ENCODE data around the gene KRTAP10-6. TPM values are rescaled to one million over a fixed set of nuclear protein-coding genes. Genes with fewer than 3 reads are reported as not detected.
"Not testable (repeated sequence)": the region's sequence is repeated elsewhere in the genome, so short reads cannot be mapped to it uniquely, and the experiment has no call there.

Gene KRTAP10-6
- polyA plus RNA-seq, 1 of the 3 experiments (the other 2 are of a cell fraction): not detected

DNA sequence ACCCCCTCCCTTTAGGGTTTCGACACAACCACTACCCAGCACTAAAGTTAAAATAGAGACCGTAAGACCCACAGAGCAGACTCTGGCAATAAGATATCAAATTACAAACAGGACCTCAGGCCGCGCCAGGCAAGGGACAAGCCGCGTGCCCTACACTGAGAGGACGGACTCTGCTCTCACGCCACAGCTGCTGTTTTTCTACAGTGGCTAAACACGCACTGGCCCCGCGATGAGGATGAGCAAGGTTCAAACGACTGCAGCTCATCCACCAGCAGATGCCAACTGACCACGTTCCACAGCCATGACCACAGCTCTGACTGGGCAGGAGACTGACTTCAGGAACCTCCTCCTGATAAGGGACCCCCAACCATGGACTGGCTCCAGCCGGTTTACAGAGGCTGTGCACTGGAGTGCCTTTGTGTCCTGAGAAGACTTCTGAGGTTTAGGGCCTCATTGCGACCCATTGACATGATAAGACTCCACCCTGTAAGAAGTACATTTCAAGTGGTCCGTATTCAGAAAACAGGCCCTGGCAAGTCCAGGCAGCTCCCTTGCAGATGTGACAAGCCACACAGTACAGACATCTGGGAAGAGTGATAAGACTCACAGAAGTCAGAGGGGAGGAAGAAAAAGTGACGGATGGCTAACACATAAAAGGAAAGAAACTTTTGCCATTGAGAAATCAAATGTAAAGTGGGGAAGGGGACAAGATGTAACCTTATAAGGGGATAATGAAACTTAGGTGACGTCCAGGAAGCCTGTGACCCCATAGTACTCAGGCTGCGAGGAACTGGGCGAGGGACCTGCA lies 1.5 kb upstream of the KRTAP10-6 start:
- Histone ChIP-seq H2AFZ (ENCODE audit: low read depth) (no peak overlapping the region), H3F3A (replicated peaks; ENCODE audit: insufficient read depth) (no peaks in the 10 kb centered on the region), H3K4me1 (ENCODE audit: control insufficient read depth in 1 of 2, insufficient read depth in 2 of 2, low read depth in 1 of 2, low read length in 1 of 2) (peaks cover 0 to 2% of the 10 kb centered on the region in 2 experiments; a peak in 1 of 4 replicates), H3K4me2 (no peak overlapping the region), H3K36me3 (replicated peaks in 1 of 2; ENCODE audit: control insufficient read depth in 1 of 2, insufficient read depth in 2 of 2, low read length in 1 of 2) (no peaks in the 10 kb centered on the region), H3K27me3 (ENCODE audit: insufficient read depth) (peaks cover 8% of the 10 kb centered on the region; the same call in 1 of the 2 replicates), H3K4me3 (ENCODE audit: low read depth in 2 of 2, low read length in 1 of 2) (no peak overlapping the region), H3K79me2 (ENCODE audit: insufficient read depth) (no peaks in the 10 kb centered on the region), H3K9ac (no peak overlapping the region), H4K20me1 (ENCODE audit: insufficient read depth) (no peaks in the 10 kb centered on the region), H3K27ac (ENCODE audit: low read depth in 2 of 2, low read length in 1 of 2) (no peak overlapping the region), H3K9me2 (no peaks in the 10 kb centered on the region), H3K9me3 (no peaks in the 10 kb centered on the region)
- DNase-seq: no peak
- CTCF ChIA-PET: no interaction called here
- POLR2A ChIA-PET: no interaction called here
- 80% methylated on average over 20 of the region's 20 CpGs for WGBS (ENCODE audit: low lambda C conversion rate)
- TF ChIP-seq, protein P1, sequence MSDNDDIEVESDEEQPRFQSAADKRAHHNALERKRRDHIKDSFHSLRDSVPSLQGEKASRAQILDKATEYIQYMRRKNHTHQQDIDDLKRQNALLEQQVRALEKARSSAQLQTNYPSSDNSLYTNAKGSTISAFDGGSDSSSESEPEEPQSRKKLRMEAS (IDR thresholded peaks at IDR 0.05; ENCODE audit: low read depth): no peak
- TF ChIP-seq NFIC (IDR thresholded peaks at IDR 0.05; ENCODE audit: borderline replicate concordance): no peak
- no peak for TF ChIP-seq FOXM1 (IDR thresholded peaks at IDR 0.05; ENCODE audit: low read depth)
- TF ChIP-seq TCF12 (IDR thresholded peaks at IDR 0.05): no peak
- TF ChIP-seq RAD21 (IDR thresholded peaks at IDR 0.05; ENCODE audit: low read length): no peak
- no peak for TF ChIP-seq RXRA (IDR thresholded peaks at IDR 0.05; ENCODE audit: borderline replicate concordance, low read depth)
- TF ChIP-seq SMC3 (IDR thresholded peaks at IDR 0.05; ENCODE audit: low read depth, low read length): no peak
- no peak for TF ChIP-seq EZH2phosphoT487 (IDR thresholded peaks at IDR 0.05; ENCODE audit: borderline replicate concordance, low read depth)
- TF ChIP-seq FOSL2 (IDR thresholded peaks at IDR 0.05; ENCODE audit: borderline replicate concordance, low read depth): no peak

DNA sequence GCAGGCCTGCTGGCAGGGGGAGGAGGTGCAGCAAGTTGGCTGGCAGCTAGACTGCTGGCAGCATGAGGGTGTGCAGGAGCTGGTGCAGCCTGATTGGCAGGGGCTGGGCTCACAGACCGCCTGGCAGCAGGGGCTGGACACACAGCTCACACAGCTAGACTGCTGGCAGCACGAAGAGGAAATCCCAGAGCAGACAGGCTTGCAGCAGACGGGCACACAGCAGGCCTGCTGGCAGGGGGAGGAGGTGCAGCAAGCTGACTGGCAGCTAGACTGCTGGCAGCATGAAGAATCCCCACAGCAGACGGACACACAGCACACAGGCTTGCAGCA lies 539 bp downstream of the KRTAP10-6 start:
- H3K27me3 ChIP-seq (ENCODE audit: insufficient read depth); H4K20me1 ChIP-seq (ENCODE audit: insufficient read depth); H3K36me3 ChIP-seq (replicated peaks in 1 of 2; ENCODE audit: control insufficient read depth in 1 of 2, insufficient read depth in 2 of 2, low read length in 1 of 2); DNase-seq; H3K4me3 ChIP-seq (ENCODE audit: low read depth in 2 of 2, low read length in 1 of 2); H3K9me2 ChIP-seq; H3K9ac ChIP-seq; H3K4me1 ChIP-seq (ENCODE audit: control insufficient read depth in 1 of 2, insufficient read depth in 2 of 2, low read depth in 1 of 2, low read length in 1 of 2); H3K4me2 ChIP-seq; POLR2A ChIA-PET; H3K9me3 ChIP-seq; H2AFZ ChIP-seq (ENCODE audit: low read depth); H3F3A ChIP-seq (replicated peaks; ENCODE audit: insufficient read depth); H3K27ac ChIP-seq (ENCODE audit: low read depth in 2 of 2, low read length in 1 of 2); CTCF ChIA-PET; H3K79me2 ChIP-seq (ENCODE audit: insufficient read depth): not testable (repeated sequence)
- WGBS (ENCODE audit: low lambda C conversion rate): no CpG with 5 or more reads among the region's 4 CpGs

DNA sequence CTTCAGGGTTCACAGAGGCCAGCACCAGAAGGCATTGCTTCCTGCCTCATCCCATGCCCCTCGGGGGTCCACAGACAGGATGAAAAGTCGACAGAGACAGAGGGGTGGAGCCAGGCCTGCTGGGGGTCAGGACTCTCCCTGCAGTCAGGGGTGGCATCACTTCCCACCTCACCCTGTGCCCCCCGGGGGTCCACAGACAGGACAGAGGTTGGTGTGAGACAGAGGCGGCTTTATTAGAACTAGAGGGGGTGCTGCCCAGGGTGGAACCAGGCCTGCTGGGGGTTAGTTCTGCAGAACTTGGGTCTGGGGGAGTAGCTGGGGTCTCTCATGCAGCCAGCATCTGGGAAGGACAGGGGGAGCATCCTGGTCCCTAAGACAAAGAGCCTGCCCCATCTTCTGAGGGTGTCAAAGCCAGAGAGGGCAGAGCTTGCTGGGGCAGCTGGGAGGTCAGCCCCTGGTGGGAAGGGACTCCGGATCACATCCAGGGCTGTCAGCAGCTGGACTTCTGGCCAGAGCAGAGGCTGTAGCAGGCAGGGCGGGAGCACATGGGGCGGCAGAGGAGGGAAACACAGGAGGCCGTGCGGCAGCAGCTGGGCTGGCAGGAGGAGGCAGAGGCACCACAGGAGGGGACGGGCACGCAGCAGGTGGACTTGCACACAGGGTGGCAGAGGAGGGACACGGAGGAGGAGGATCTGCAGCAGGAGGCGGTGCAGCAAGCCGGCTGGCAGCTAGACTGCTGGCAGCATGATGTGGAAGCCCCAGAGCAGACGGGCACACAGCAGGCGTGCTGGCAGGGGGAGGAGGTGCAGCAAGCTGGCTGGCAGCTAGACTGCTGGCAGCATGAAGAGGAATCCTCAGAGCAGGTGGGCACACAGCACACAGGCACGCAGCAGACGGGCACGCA lies 1.2 kb downstream of the KRTAP10-6 start:
- H3K4me1 ChIP-seq (ENCODE audit: control insufficient read depth in 1 of 2, insufficient read depth in 2 of 2, low read depth in 1 of 2, low read length in 1 of 2); H3K4me2 ChIP-seq; H3K9me2 ChIP-seq; H3K9me3 ChIP-seq; H4K20me1 ChIP-seq (ENCODE audit: insufficient read depth); H3K4me3 ChIP-seq (ENCODE audit: low read depth in 2 of 2, low read length in 1 of 2); POLR2A ChIA-PET; H3F3A ChIP-seq (replicated peaks; ENCODE audit: insufficient read depth); H3K9ac ChIP-seq; DNase-seq; H3K36me3 ChIP-seq (replicated peaks in 1 of 2; ENCODE audit: control insufficient read depth in 1 of 2, insufficient read depth in 2 of 2, low read length in 1 of 2); CTCF ChIA-PET; H3K27ac ChIP-seq (ENCODE audit: low read depth in 2 of 2, low read length in 1 of 2); H3K27me3 ChIP-seq (ENCODE audit: insufficient read depth); H3K79me2 ChIP-seq (ENCODE audit: insufficient read depth); H2AFZ ChIP-seq (ENCODE audit: low read depth): not testable (repeated sequence)
- 22% methylated on average over 12 of the region's 19 CpGs for WGBS (ENCODE audit: low lambda C conversion rate)
